GM06990 (cell line): ENCODE measurements around the gene CHIT1.

ENCODE experiments used
- DNase-seq: peaks from one replicate; pipeline ENCODE4 v3.0.0-alpha.2; 2011; ENCODE audit not compliant: insufficient read length; ENCODE audit errors: extremely low read depth
- H3K27me3 ChIP-seq: replicated peaks from 2 replicates; pipeline ENCODE4 v1.6.0; 2011; ENCODE audit warnings: low read length; ENCODE audit not compliant: control insufficient read depth, insufficient read depth
- H3K36me3 ChIP-seq: 2 replicates; pipeline ENCODE4 v1.5.1; 2011; ENCODE audit warnings: low read length; ENCODE audit not compliant: control insufficient read depth, insufficient read depth
- H3K4me3 ChIP-seq: replicated peaks from 2 replicates; pipeline ENCODE4 v1.5.1; 2011; ENCODE audit warnings: low read depth, mild to moderate bottlenecking, control low read depth, low read length
- CTCF ChIP-seq: IDR thresholded peaks from 2 replicates; pipeline ENCODE4 v1.5.1; 2011; ENCODE audit warnings: low read length, control low read depth, mild to moderate bottlenecking, inconsistent platforms; ENCODE audit not compliant: insufficient read depth, poor library complexity, severe bottlenecking

CHIT1 gene

GRCh38 chr1:203187689-203188264 is 41.7 kb downstream of the CHIT1 start:
- H3K36me3 ChIP-seq: no peaks in the 10 kb centered on the region
- no peak for TF ChIP-seq CTCF
- no peak overlapping the region for H3K4me3 ChIP-seq
- DNase-seq: no peak
- no peaks in the 10 kb centered on the region for H3K27me3 ChIP-seq

GRCh38 chr1:203187304-203187685 is 42.2 kb downstream of the CHIT1 start:
- Histone ChIP-seq H3K27me3 (no peaks in the 10 kb centered on the region), H3K4me3 (no peak overlapping the region), H3K36me3 (no peaks in the 10 kb centered on the region)
- TF ChIP-seq CTCF: no peak
- DNase-seq: no peak

- Histone ChIP-seq H3K36me3 (no peaks in the 10 kb centered on the region), H3K4me3 (no peak within 1 kb of the TSS), H3K27me3 (no peaks in the 10 kb centered on the region)
- TF ChIP-seq CTCF: no peak
- DNase-seq: no peak
Measured at GRCh38 chr1:203186446-203187303, 42.8 kb downstream of the CHIT1 start, which contains the start of gene CHI3L1. TSS of gene CHI3L1 (minus strand) at chr1:203186704. CDS start at chr1:203186623, 81 bp downstream.

GRCh38 chr1:203186091-203186445 is 43.4 kb downstream of the CHIT1 start:
- H3K4me3 ChIP-seq: no peak overlapping the region
- TF ChIP-seq CTCF: no peak
- H3K27me3 ChIP-seq: no peaks in the 10 kb centered on the region
- no peak for DNase-seq
- H3K36me3 ChIP-seq: no peaks in the 10 kb centered on the region

GRCh38 chr1:203185585-203185984 is 43.9 kb downstream of the CHIT1 start:
- Histone ChIP-seq H3K36me3 (no peaks in the 10 kb centered on the region), H3K4me3 (no peak overlapping the region), H3K27me3 (no peaks in the 10 kb centered on the region)
- no peak for DNase-seq
- TF ChIP-seq CTCF: no peak
